K562 (cell line): ENCODE results near the gene COL16A1. TPM values are rescaled to one million over a fixed set of nuclear protein-coding genes. Genes with fewer than 3 reads are reported as not detected.

Experiments
- BRD4 ChIP-seq: fragments of 200-600 bp; sonication (generic); IDR thresholded peaks from 2 replicates; pipeline ENCODE4 v1.6.1; 2017; ENCODE audit warnings: inconsistent platforms
- DIDO1 ChIP-seq: fragments of 450-650 bp; IDR thresholded peaks from 2 replicates; pipeline ENCODE4 v1.6.1; 2016; ENCODE audit warnings: low read depth, missing biosample characterization, missing genetic modification characterization
- ETV1 ChIP-seq: fragments of 450-650 bp; conservative IDR thresholded peaks from 2 replicates; pipeline ENCODE4 v1.6.1; 2016; ENCODE audit warnings: missing genetic modification characterization, control low read depth, low read depth, missing compliant biosample characterization
- FOXJ3 ChIP-seq: sonication (generic); formaldehyde crosslinking; IDR thresholded peaks from 2 replicates; pipeline ENCODE4 v1.4.0; 2020; ENCODE audit warnings: mild to moderate bottlenecking, missing genetic modification reagents
- FUS ChIP-seq: fragments of 200-400 bp; formaldehyde crosslinking; optimal IDR thresholded peaks from 2 replicates; pipeline ENCODE3; 2017; ENCODE audit warnings: low read depth, low read length
- GTF2E2 ChIP-seq: fragments of 200-800 bp; sonication (Bioruptor generic); IDR thresholded peaks from 2 replicates; pipeline ENCODE4 v1.6.1; 2016; ENCODE audit warnings: missing genetic modification characterization, missing compliant biosample characterization
- HES1 ChIP-seq: fragments of 450-650 bp; IDR thresholded peaks from 2 replicates; pipeline ENCODE4 v1.6.1; 2016; ENCODE audit warnings: low read depth, mild to moderate bottlenecking, moderate library complexity
- JUND ChIP-seq, 2 experiments: IDR thresholded peaks; 2 replicates in 1 of 2; 3 replicates in 1 of 2; pipeline ENCODE4 v1.6.1; 2011; ENCODE audit warnings: borderline replicate concordance in 2 of 2, low read depth in 2 of 2, low read length in 2 of 2, improper control_type of control experiment in 1 of 2, missing biosample characterization in 1 of 2, missing genetic modification characterization in 1 of 2, missing genetic modification reagents in 1 of 2
- KLF16 ChIP-seq: IDR thresholded peaks from 2 replicates; pipeline ENCODE4 v1.6.1; 2016; ENCODE audit warnings: antibody characterized with exemption
- MAX ChIP-seq: sonication (generic); formaldehyde crosslinking; IDR thresholded peaks from 2 replicates; pipeline ENCODE4 v1.9.0; 2022; ENCODE audit warnings: mild to moderate bottlenecking, missing genetic modification reagents
- PCBP1 ChIP-seq: fragments of 200-400 bp; formaldehyde crosslinking; IDR thresholded peaks from 2 replicates; pipeline ENCODE4 v1.6.1; 2018; ENCODE audit warnings: mild to moderate bottlenecking, low read depth, low read length; ENCODE audit not compliant: poor library complexity, severe bottlenecking
- RBFOX2 ChIP-seq: fragments of 200-400 bp; formaldehyde crosslinking; IDR thresholded peaks from 2 replicates; pipeline ENCODE4 v1.6.1; 2017; ENCODE audit warnings: low read depth, mild to moderate bottlenecking, low read length, moderate library complexity
- RHOXF2B ChIP-seq: fragments of 250-450 bp; sonication (Bioruptor Pico); conservative IDR thresholded peaks from 2 replicates; pipeline ENCODE4 v1.5.1; 2021
- RNF2 ChIP-seq: sonication (generic); IDR thresholded peaks from 2 replicates; pipeline ENCODE4 v1.6.1; 2016
- RUNX1 ChIP-seq: sonication (generic); IDR thresholded peaks from 2 replicates; pipeline ENCODE4 v1.6.1; 2016; ENCODE audit warnings: antibody characterized with exemption, low read depth
- SRSF1 ChIP-seq: fragments of 200-400 bp; formaldehyde crosslinking; IDR thresholded peaks from 2 replicates; pipeline ENCODE4 v1.6.1; 2017; ENCODE audit warnings: mild to moderate bottlenecking, low read depth, low read length, moderate library complexity
- STAT5B ChIP-seq: fragments of 250-450 bp; sonication (Bioruptor Pico); IDR thresholded peaks from 2 replicates; pipeline ENCODE4 v1.8.0; 2021; ENCODE audit warnings: mild to moderate bottlenecking, inconsistent platforms
- TEAD1 ChIP-seq, 2 experiments: fragments of 450-650 bp in 1 of 2; sonication (generic) in 1 of 2; formaldehyde crosslinking; IDR thresholded peaks; 2 replicates each; pipeline versions ENCODE4 v1.4.0 to v1.8.0; 2020 to 2022; ENCODE audit warnings: mild to moderate bottlenecking in 2 of 2, missing genetic modification reagents in 1 of 2
- THRB ChIP-seq: fragments of 450-650 bp; formaldehyde crosslinking; conservative IDR thresholded peaks from 2 replicates; pipeline ENCODE4 v1.4.0; 2022; ENCODE audit warnings: mild to moderate bottlenecking, missing genetic modification characterization
- ZNF282 ChIP-seq: sonication (generic); formaldehyde crosslinking; IDR thresholded peaks from 2 replicates; pipeline ENCODE4 v1.8.1; 2023; ENCODE audit warnings: missing genetic modification reagents
- ZNF324 ChIP-seq: fragments of 250-450 bp; sonication (Bioruptor Pico); IDR thresholded peaks from 2 replicates; pipeline ENCODE4 v1.4.0; 2020; ENCODE audit warnings: mild to moderate bottlenecking
- ZNF395 ChIP-seq: fragments of 200-800 bp; sonication (Bioruptor generic); IDR thresholded peaks from 2 replicates; pipeline ENCODE4 v1.6.1; 2017; ENCODE audit warnings: missing genetic modification characterization, missing compliant biosample characterization
- ZNF766 ChIP-seq: fragments of 200-800 bp; sonication (Bioruptor generic); conservative IDR thresholded peaks from 2 replicates; pipeline ENCODE4 v1.6.1; 2016; ENCODE audit warnings: missing genetic modification characterization, missing compliant biosample characterization
- polyA plus RNA-seq, 8 experiments: library from polyadenylated mRNA; depleted of rRNA in 4 of 8; stranded (reverse) in 5 of 8; unstranded in 3 of 8; fragments of >200 nt; fragmentation: Nextera tagmentation in 2 of 8; fragmentation: Illumina TruSeq in 1 of 8; extraction: Ambion mirVana in 2 of 8; extraction: Trizol in 1 of 8; gene quantifications; 2 replicates each; pipeline versions ENCODE4 v1.2.1 to v1.2.3, GENCODE V29; 2011 to 2014; ENCODE audit warnings: inconsistent platforms in 1 of 8, missing spikeins in 1 of 8
- total RNA-seq, 7 experiments: library from RNA; depleted of rRNA in 6 of 7; stranded (reverse); fragments of >200 nt in 6 of 7; fragmentation: Illumina TruSeq in 2 of 7; extraction: Trizol in 2 of 7; gene quantifications; 2 replicates each; pipeline versions ENCODE4 v1.2.1 to v1.2.3, GENCODE V29; 2011 to 2021; ENCODE audit warnings: low replicate concordance in 1 of 7

COL16A1 gene
- total and polyA plus RNA-seq, 9 of the 15 experiments (the other 6 are each of a cell fraction or from before 2014, with no cell fraction given): 0.11 to 0.60 (median 0.11) TPM; not detected in 6

GRCh38 chr1:31644560-31645273, 59.1 kb downstream of the COL16A1 start, which contains the start of gene PEF1 (continued):
- TF ChIP-seq ZNF395 (peak; percentile 20), ZNF282 (CRISPR knock-in tag) (no peak), DIDO1 (tag) (peak; percentile 94), FUS (no peak), SRSF1 (no peak), TEAD1 (CRISPR knock-in tag; IDR thresholded peaks at IDR 0.05) (peak; percentile 16 to 82; a peak in 2 of 4 replicates), ETV1 (tag) (peak; percentile 64), RBFOX2 (peak; percentile 94), HES1 (no peak), PCBP1 (no peak), KLF16 (no peak; the same call in 1 of the 2 replicates), JUND (IDR thresholded peaks at IDR 0.05; ENCODE audit: borderline replicate concordance, low read depth, low read length) (peak; percentile 17; the same call in 1 of the 2 replicates), JUND (tag; IDR thresholded peaks at IDR 0.05; ENCODE audit: borderline replicate concordance, low read depth, low read length) (peak; percentile 87; the same call in 2 of the 3 replicates), GTF2E2 (no peak; the same call in 1 of the 2 replicates), RHOXF2B (CRISPR knock-in tag) (0 out of 2 replicates have a peak, but pooled peaks have one; percentile 55), ZNF324 (CRISPR knock-in tag) (no peak), THRB (CRISPR knock-in tag) (0 out of 2 replicates have a peak, but pooled peaks have one; percentile 39), STAT5B (CRISPR knock-in tag) (no peak), FOXJ3 (CRISPR knock-in tag) (no peak), MAX (CRISPR knock-in tag) (peak; percentile 82), BRD4 (no peak), RUNX1 (peak; percentile 68; the same call in 1 of the 2 replicates), RNF2 (peak; percentile 70), ZNF766 (CRISPR knock-in tag) (0 out of 2 replicates have a peak, but pooled peaks have one; percentile 42)
